Endodermal cell (in vitro differentiated cells): ENCODE data around the gene FLRT2. TPM values are rescaled to one million over a fixed set of nuclear protein-coding genes. Genes with fewer than 3 reads are reported as not detected.

Experiments used
- DNase-seq: peaks from one replicate; pipeline ENCODE4 v3.0.0-alpha.2; 2017
- H3K27ac ChIP-seq: 2 replicates; pipeline ENCODE4 v1.5.1; 2013; ENCODE audit warnings: mild to moderate bottlenecking, low read depth, low read length, moderate library complexity
- H3K27me3 ChIP-seq: 2 replicates; pipeline ENCODE4 v1.6.1; 2013; ENCODE audit warnings: mild to moderate bottlenecking, low read length, moderate library complexity; ENCODE audit not compliant: insufficient read depth, control insufficient read depth, poor library complexity, severe bottlenecking
- H3K36me3 ChIP-seq: 2 replicates; pipeline ENCODE4 v1.7.0; 2013; ENCODE audit warnings: mild to moderate bottlenecking, low read length, moderate library complexity; ENCODE audit not compliant: control insufficient read depth, insufficient read depth
- H3K4me1 ChIP-seq: one replicate; pipeline ENCODE4 v1.7.0; 2013; ENCODE audit warnings: low read length; ENCODE audit not compliant: control insufficient read depth, insufficient read depth
- H3K4me3 ChIP-seq: 2 replicates; pipeline ENCODE4 v1.5.1; 2013; ENCODE audit warnings: mild to moderate bottlenecking, low read length, moderate library complexity
- H3K9ac ChIP-seq: 2 replicates; pipeline ENCODE4 v1.6.1; 2013; ENCODE audit warnings: mild to moderate bottlenecking, low read length, moderate library complexity; ENCODE audit not compliant: poor library complexity, severe bottlenecking; ENCODE audit errors: extremely low read depth
- H3K9me3 ChIP-seq: 2 replicates; pipeline ENCODE4 v1.6.1; 2013; ENCODE audit warnings: mild to moderate bottlenecking, low read length, moderate library complexity; ENCODE audit not compliant: control insufficient read depth
- H3K27ac Mint-ChIP-seq: 2 replicates; pipeline ENCODE4 v1.8.0; 2020; ENCODE audit warnings: mixed read lengths
- H3K27me3 Mint-ChIP-seq: 2 replicates; pipeline ENCODE4 v1.8.0; 2021; ENCODE audit warnings: mild to moderate bottlenecking, mixed read lengths; ENCODE audit not compliant: insufficient read depth
- H3K36me3 Mint-ChIP-seq: 2 replicates; pipeline ENCODE4 v1.8.0; 2020; ENCODE audit warnings: low read depth, mixed read lengths
- H3K4me1 Mint-ChIP-seq: 2 replicates; pipeline ENCODE4 v1.8.0; 2020; ENCODE audit warnings: mixed read lengths
- H3K4me3 Mint-ChIP-seq: 2 replicates; pipeline ENCODE4 v1.8.0; 2020; ENCODE audit warnings: mild to moderate bottlenecking, moderate library complexity, mixed read lengths
- H3K9me3 Mint-ChIP-seq: 2 replicates; pipeline ENCODE4 v1.8.0; 2020; ENCODE audit warnings: mild to moderate bottlenecking, mixed read lengths
- WGBS, 2 experiments: methylation state at CpG; one replicate each; pipeline versions ENCODE4 v1.1.5 to v1.1.7; 2013; ENCODE audit warnings: missing lambda C conversion rate in 2 of 2, mixed read lengths in 1 of 2; ENCODE audit not compliant: insufficient coverage in 1 of 2, insufficient read length in 1 of 2; 5-methylcytosine and 5-hydroxymethylcytosine counted together
- total RNA-seq, 2 donors: library from RNA; stranded (reverse); fragmentation: NEBNext Ultra II Directional in 1 of 2; extraction: Animal tissue kit (Norgen Biotek cat#: 25700) in 1 of 2; gene quantifications; 2 replicates in 1 of 2; 3 replicates in 1 of 2; pipeline ENCODE4 v1.2.1, GENCODE V29; 2021
- TF ChIP-seq, protein P1 (sequence below): fragments of 200-600 bp; sonication (generic); conservative IDR thresholded peaks from 2 replicates; pipeline ENCODE4 v1.5.0; 2021; ENCODE audit warnings: antibody characterized with exemption, mild to moderate bottlenecking

Gene FLRT2
- total RNA-seq, 2 donors from 2014 or later, result 26.8 to 36.4 TPM

DNA sequence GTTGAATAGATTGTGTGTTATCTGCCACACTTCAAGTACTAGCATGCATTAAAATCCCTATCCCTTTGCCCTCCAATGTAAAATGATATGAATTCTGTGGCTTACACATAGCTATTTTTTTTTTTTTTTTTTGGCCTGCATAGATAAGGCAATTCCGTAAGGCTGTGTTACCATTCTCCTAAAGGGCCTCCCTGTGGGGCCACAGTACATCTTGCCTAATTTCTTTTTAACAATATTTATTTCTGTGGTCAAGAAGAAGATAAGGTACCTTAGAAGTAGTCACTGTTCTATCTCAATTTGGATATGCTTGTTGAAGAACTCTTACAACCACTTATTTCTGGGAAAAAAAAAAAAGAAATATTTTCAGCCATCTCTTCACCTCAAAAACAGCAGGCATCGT is 19.8 kb downstream of the FLRT2 start:
- Histone ChIP-seq H3K4me3 (no peak overlapping the region), H3K27ac (no peak overlapping the region), H3K4me1 (no peaks in the 10 kb centered on the region), H3K9me3 (no peaks in the 10 kb centered on the region), H3K27me3 (no peaks in the 10 kb centered on the region), H3K9ac (no peak overlapping the region), H3K36me3 (peaks cover 30% of the 10 kb centered on the region)
- Mint-ChIP-seq H3K4me1 (peaks cover 14% of the 10 kb centered on the region), H3K27ac (no peak overlapping the region), H3K9me3 (peaks cover 2% of the 10 kb centered on the region), H3K4me3 (no peak overlapping the region), H3K36me3 (peaks cover 30% of the 10 kb centered on the region), H3K27me3 (no peaks in the 10 kb centered on the region)
- no peak for DNase-seq
- WGBS, 2 experiments, result 67 to 83% methylated on average over 1 of the region's 2 CpGs
- TF ChIP-seq, protein P1, sequence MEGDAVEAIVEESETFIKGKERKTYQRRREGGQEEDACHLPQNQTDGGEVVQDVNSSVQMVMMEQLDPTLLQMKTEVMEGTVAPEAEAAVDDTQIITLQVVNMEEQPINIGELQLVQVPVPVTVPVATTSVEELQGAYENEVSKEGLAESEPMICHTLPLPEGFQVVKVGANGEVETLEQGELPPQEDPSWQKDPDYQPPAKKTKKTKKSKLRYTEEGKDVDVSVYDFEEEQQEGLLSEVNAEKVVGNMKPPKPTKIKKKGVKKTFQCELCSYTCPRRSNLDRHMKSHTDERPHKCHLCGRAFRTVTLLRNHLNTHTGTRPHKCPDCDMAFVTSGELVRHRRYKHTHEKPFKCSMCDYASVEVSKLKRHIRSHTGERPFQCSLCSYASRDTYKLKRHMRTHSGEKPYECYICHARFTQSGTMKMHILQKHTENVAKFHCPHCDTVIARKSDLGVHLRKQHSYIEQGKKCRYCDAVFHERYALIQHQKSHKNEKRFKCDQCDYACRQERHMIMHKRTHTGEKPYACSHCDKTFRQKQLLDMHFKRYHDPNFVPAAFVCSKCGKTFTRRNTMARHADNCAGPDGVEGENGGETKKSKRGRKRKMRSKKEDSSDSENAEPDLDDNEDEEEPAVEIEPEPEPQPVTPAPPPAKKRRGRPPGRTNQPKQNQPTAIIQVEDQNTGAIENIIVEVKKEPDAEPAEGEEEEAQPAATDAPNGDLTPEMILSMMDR, result no peak

DNA sequence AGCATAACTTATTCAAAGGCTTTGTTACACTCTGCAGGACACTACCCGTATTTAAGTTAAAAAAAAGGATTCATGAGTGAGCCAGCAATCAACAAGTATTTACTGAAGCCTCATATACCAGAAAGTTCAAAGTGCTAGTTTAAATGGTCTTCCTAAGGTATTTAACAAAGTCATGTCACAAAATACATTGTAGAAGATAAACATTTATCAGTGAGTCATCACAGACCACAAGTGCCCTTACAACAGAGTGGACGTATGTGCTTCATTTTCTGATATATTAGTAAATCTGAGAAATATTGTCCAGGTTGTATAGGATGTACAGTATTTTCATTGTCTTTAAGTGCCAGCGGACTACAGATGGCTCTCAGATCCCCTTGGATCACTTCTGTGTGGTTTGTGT is 24.2 kb downstream of the FLRT2 start:
- TF ChIP-seq, protein P1, result no peak
- H3K27ac Mint-ChIP-seq, result no peak overlapping the region
- H3K27me3 ChIP-seq, result no peaks in the 10 kb centered on the region
- no peak for DNase-seq
- WGBS, 2 experiments, result 71 to 93% methylated on average over 1 to 3 of the region's 3 CpGs
- no peak overlapping the region for H3K4me3 ChIP-seq
- H3K9ac ChIP-seq, result no peak overlapping the region
- H3K9me3 ChIP-seq, result peaks cover 7% of the 10 kb centered on the region
- H3K9me3 Mint-ChIP-seq, result peaks cover 3% of the 10 kb centered on the region
- no peaks in the 10 kb centered on the region for H3K4me1 ChIP-seq
- H3K36me3 Mint-ChIP-seq, result peaks cover 29% of the 10 kb centered on the region
- H3K4me3 Mint-ChIP-seq, result no peak overlapping the region
- peaks cover 11% of the 10 kb centered on the region for H3K4me1 Mint-ChIP-seq
- no peak overlapping the region for H3K27ac ChIP-seq
- H3K36me3 ChIP-seq, result peaks cover 37% of the 10 kb centered on the region
- H3K27me3 Mint-ChIP-seq, result no peaks in the 10 kb centered on the region

DNA sequence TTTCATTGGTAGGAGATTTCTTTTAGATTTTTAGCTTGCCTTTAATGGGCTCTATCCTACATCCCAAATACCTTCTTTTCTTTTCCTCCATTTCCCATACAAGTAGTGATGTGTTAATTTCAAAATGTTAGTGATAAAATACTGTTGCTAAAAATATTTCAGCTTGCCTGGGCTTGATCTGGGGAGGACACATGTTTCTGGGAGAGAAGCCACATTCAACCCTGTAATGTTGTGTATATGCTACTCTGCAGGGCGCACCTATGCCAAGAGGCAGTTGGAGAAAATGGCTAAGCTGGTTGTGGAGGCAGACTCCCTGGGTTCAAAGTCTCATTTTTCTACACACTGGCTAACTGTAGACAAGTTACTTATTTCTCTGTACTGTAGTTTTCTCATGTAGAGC is 26.3 kb downstream of the FLRT2 start:
- no peak overlapping the region for H3K4me3 Mint-ChIP-seq
- DNase-seq, result no peak
- TF ChIP-seq, protein P1, result no peak
- Histone ChIP-seq H3K27ac (no peak overlapping the region), H3K36me3 (peaks cover 46% of the 10 kb centered on the region), H3K4me3 (no peak overlapping the region), H3K4me1 (no peaks in the 10 kb centered on the region), H3K9ac (no peak overlapping the region), H3K9me3 (peaks cover 7% of the 10 kb centered on the region), H3K27me3 (no peaks in the 10 kb centered on the region)
- WGBS, 2 experiments, result 94 to 100% methylated on average over 1 of the region's 1 CpG
- no peaks in the 10 kb centered on the region for H3K27me3 Mint-ChIP-seq
- H3K36me3 Mint-ChIP-seq, result peaks cover 29% of the 10 kb centered on the region
- peaks cover 3% of the 10 kb centered on the region for H3K9me3 Mint-ChIP-seq
- H3K27ac Mint-ChIP-seq, result no peak overlapping the region
- H3K4me1 Mint-ChIP-seq, result peaks cover 3% of the 10 kb centered on the region
